Right ventricle myocardium superior (tissue), 1 donor: ENCODE results near the gene LAMTOR3. TPM values are rescaled to one million over a fixed set of nuclear protein-coding genes. Genes with fewer than 3 reads are reported as not detected.

Source experiments
- ATAC-seq: fragments of 200-7000 bp; cut with Tn5 transposase; one replicate; pipeline ENCODE4 v1.9.1; 2020; ENCODE audit warnings: mild to moderate bottlenecking; ENCODE audit not compliant: poor library complexity
- DNase-seq: peaks from one replicate; pipeline ENCODE4 v3.0.0-alpha.2; 2020
- intact Hi-C: fragments of 100-400 bp; cut with DNase I; formaldehyde crosslinking; loops from one replicate; pipeline ENCODE4 v1.11.2; 2022
- total RNA-seq: library from RNA; stranded (reverse); fragmentation: NEBNext Ultra II Directional; extraction: Animal tissue kit (Norgen Biotek cat#: 25700); gene quantifications from one replicate; pipeline ENCODE4 v1.2.1, GENCODE V29; 2021
- donor health status: DM: no; HTN: yes; CAD: no; lungs with severe emphysema.

Gene LAMTOR3
- total RNA-seq, 1 donor from 2014 or later = 31.4 TPM

DNA sequence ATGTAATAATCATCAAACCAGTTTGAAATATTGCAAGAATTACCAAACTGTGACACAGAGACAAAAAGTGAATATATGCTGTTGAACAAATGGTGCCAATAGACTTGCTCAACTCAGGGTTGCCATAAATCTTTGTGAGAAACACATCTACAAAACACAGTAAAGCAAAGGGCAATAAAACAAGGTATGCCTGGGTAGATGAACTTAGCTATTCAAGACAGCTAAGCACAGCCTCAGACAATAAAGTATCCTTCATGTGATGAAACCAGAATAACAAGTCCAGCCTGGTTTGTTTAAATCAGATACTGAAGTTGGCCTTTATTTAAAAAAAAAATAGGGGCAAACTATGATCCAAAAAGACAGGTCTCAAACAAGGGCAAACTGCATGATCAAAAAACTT, 19.2 kb downstream of the LAMTOR3 start:
- ATAC-seq (no peak), DNase-seq (no peak)
- intact Hi-C loops = no loop called here

DNA sequence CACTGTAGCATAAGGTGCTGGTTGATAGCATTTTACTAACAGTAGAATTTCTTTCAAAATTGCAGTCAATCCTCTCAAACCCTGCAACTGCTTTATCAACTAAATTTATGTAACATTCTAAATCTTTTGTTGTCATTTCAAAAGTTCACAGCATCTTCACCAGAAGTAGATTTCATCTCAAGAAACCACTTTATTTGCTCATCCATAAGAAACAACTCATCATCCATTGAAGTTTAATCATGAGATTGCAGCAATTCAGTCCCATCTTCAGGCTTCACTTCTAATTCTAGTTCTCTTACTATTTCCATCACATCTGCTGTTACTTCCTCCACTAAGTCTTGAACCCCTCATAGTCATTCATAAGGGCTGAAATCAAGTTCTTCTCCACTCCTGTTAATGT, 21.7 kb downstream of the LAMTOR3 start:
- ATAC-seq (no peak), DNase-seq (no peak)
- intact Hi-C loops = no loop called here

DNA sequence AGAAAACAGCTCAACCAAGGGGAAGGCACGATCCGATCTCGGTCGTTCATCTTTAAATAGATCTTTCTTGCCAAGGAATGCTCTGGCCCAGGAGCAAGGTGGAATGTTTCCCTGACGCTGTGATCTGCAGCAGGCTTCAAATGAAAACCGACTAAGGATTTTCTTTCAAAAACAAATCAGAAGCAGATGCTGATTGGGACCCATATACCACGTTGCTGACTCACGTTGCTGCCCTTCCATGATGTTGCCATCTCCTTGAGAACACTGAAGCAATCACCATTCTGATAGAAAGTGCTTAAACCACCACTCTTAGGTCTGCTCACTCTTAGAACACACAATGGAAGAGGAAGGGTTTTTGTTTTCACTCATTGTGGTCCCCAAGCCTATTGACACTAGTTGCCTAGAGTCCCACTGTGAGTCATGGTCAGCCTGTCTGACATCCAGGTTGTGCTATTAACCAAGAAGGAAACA, 26.1 kb downstream of the LAMTOR3 start:
- intact Hi-C loops = no loop called here
- peak; percentile 57 for ATAC-seq
- no peak for DNase-seq

DNA sequence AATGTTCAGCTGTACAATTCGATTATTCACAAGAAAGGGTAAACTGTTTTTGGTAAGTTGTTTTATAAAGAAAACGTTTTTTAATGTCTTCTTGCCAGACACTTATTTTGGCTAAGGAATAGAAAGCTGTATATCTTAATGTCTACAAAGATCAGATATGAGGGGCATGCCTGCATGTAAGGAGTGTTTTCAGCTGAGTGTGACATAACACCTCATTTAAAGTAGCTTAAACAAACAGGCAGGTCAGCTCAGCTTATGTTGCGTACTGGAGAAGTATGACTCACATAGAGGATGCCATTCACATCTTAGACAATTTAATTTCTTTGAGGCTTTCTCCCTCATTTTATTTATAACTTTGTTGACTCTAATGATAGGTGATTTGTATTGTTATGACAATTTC, 30.4 kb downstream of the LAMTOR3 start:
- intact Hi-C loops = no loop called here
- DNase-seq = no peak
- ATAC-seq = no peak

DNA sequence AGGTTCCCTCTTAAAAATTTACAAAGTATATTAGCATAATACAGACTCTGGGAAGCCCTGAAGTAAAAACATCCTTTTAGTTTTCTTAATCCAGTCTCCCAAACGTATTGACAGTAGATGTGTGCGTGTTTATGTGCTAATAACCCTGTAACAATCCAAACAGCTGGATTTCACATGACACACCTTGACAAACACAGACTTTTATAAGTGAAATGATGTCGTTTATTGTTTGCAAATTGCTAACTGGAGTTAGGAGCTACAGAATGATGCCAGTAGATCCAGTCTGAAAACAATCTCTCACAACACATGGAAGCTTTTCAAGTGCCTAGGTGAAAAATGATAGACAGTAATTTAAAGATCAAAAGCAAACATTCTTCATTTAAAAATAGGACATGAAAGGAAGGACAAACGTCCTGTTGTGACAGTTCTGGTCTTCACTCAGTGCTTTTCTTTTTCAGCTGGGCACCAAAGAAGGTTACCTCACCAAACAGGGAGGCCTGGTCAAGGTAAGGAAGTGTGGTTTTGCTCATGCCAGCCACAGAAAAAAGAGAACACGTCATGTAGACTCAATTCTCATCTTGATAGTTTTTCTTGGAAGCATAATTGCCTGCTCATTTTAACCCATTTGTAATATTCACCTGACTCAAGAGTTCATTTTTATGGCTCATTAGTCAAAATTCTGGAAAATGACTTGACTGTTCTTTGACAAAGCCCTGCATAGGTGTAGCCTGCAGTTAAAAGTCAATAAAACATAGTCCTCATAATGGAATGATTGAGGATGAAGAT, 32.9 kb downstream of the LAMTOR3 start:
- intact Hi-C loops = no loop called here
- DNase-seq = no peak
- no peak for ATAC-seq

DNA sequence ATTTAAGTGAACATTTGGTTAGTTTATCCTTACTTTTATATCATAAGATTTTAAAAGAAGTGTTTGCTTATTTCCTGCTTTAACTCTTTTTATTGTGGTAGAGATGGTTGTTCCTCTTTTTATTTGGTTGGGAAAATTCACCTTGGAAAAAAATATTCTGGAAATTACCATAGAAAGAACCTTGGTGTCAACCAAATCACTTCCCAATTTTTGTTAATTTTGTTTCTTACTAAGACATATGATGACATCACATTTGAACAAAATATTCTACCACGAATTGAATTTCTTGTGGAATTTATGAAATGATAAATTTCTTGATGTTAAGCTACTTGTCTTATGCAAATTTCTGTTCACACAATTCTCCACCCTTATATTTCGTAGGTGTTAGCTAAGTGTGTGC, 33.7 kb downstream of the LAMTOR3 start:
- DNase-seq (no peak), ATAC-seq (no peak)
- intact Hi-C loops = no loop called here

DNA sequence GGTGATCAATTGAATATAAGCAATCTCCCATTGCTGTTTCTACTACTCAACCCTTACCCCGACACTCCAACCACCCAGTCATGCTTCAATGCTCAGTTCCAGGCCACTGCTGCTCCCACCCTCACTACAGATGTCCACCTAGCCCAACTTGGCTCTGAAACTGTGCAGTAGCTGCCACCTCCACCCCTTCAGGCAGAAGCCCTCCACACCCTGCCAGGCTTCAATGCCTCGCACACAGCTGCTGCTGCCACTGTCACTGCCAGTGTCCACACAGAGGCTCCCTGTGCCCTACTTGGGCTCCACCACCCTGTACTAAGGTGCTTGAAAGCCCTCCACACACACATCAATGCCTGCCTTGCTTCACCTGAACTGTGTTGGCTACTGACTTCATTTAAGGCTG, 34.6 kb downstream of the LAMTOR3 start:
- intact Hi-C loops = no loop called here
- ATAC-seq (no peak), DNase-seq (no peak)

DNA sequence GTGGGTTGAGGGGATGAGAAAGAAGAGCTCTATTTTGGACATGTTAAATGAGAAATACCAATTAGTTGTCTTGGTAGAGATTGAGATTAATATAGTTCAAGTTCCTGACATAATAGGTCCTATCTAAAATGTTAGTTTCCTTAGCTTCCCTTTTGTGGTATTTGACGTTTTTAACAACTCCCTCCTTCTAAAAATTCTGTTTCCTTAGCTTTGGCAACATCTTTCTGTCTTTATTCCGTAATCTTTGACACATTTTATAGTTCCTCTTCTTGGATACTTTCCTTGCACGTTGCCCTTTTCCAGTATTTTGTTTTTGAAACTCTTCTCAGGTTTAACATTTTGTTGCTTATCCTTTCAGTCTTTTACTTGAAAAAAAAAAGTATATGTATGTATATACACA, 36.9 kb downstream of the LAMTOR3 start:
- ATAC-seq (no peak), DNase-seq (no peak)
- intact Hi-C loops = no loop called here

DNA sequence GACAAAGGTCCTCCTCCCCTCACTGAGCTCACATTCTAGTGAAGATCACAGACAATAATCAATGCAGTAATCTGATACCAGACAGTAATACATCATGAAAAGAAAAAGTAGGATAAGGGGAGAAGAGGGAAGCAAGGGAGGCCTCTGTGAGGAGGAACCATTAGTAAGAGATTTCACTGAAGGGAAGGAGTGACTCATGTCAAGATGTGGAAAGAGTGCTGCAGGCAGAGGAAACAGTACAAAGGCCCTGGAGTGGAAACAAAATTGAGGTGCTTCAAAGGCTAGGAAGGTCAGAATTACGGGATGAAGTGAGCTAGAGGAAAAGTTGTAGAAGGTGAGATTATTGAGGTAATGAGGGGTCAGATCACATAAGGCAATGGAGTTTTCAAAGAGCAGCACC, 38.1 kb downstream of the LAMTOR3 start:
- ATAC-seq (peak; percentile 79), DNase-seq (no peak)
- intact Hi-C loops = no loop called here

DNA sequence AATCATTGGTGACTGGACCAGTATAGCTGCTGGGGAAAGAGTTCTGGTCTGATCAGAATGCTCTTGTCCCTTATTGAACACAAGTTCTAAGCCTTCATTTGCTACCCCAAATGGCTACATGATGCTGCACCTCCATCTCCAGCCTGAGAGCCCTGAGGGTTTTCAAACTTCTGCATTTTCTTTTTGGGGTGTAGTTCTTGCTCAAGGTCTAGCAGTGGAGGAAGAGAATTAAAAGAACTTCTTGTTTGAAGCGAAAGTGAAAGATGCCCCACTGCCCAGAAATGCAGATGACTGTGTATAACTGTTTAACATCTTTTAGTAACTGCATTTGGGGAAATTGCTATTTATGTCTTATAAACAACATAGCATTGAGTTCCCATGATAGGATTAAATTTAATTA, 38.5 kb downstream of the LAMTOR3 start:
- intact Hi-C loops = no loop called here
- ATAC-seq (peak; percentile 69), DNase-seq (no peak)

DNA sequence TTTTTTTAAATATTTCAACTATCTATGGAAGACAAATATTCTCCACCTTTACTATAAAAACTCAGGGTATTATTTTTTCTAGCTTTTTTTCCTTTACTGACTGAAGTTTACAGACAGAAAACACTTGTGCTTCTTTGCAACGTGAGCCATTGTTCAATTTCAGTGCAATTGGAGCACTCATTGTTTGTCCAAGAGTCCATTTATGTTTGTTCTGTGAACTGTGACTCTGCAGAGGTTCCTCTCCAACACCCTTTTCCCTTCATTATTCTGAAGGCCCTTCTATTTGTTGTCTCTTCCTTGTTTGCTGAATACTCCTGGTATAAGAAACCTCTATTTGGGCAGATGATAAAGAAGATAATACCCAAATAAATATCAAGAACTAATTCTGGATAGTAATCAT, 40.2 kb downstream of the LAMTOR3 start:
- DNase-seq = no peak
- ATAC-seq = no peak
- intact Hi-C loops = no loop called here

DNA sequence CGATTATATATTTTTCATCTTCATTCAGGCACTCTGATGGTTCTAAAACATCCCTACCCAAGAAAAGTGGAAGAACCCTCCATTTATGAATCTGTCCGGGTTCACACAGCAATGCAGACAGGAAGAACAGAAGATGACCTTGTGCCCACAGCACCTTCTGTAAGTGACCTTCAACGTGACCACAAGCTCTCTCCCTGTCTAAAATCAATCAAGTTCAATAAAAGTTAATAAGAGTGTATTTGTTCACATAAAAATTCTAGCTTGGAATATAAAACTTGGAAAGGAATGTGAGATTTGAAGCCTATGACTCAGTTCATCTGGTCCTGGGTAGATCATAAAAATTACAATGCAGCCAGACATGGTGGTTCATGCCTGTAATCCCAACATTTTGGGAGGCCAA, 41.0 kb downstream of the LAMTOR3 start:
- ATAC-seq = no peak
- intact Hi-C loops = no loop called here
- DNase-seq = no peak

DNA sequence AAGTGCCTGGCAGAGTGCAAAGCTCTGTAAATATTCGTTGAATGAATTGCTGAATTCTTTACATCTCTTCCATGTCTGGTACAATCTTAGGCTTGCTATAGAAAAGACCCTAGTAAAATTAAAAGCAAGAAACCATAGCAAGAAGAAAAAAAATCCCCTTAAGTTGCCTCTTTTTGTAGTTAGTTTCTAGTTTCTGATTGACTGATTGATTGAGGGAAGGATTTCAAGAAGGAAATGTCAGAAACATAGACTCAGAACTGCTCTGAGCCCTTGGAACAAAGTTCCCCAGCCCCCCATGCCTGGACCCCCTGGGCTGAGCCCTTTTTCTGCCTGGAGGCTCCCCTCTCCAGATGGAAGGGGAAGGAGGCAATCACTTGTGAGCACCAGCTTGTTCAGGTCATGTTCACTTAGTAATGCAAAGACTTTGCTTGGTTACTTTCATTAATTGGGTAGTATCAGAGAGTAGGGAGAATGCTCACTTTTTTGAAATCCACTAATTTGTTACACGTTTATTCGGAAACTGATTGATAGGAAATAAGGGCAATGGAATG, 42.0 kb downstream of the LAMTOR3 start:
- DNase-seq = no peak
- intact Hi-C loops = no loop called here
- ATAC-seq = no peak

DNA sequence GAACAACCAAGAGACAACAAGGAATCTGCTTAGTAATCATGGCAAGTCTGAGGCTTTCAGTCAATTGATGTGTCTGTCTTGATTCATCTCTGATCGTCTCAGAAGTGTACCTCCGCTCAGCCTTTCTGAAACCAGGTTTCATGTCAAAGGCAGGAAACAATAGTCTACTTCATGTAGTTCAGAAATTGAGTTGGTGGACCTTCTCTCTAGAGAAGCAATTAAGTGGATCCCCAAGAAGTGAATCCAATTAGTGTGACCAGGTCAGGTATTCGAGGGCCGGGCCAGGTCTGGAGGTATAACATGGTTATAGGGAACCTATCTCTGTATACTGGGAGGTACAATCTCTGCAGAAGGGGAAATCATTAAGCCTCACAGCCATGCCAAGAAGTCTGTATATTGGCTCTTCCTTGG, 45.6 kb downstream of the LAMTOR3 start:
- ATAC-seq (no peak), DNase-seq (no peak)
- intact Hi-C loops = no loop called here

DNA sequence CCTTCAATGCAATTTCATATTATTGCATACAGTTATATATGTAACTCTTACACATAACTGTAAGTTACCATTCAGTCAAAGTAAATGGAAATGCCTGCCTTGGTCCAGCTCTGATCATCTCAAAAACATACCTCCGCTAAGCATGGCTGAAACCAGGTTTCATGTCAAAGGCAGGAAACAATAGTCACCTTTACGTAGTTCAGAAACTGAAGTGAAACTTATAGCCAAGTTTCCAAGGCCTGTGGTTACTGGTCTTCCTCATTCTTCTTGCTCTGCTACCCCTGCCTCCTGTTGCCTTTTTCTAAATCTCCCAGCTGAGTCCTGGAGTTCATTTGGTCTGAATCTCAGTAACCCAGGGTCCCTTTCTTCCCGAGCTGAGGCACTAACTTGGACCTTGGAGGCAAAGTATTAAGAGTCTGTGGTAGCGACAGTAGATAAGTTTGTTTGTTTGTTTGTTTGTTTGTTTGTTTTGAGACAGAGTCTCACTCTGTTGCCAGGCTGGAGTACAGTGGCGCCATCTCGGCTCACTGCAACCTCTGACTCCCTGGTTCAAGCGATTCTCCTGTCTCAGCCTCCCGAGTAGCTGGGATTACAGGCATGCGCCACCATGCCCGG, 46.8 kb downstream of the LAMTOR3 start:
- DNase-seq (no peak), ATAC-seq (no peak)
- intact Hi-C loops = no loop called here

DNA sequence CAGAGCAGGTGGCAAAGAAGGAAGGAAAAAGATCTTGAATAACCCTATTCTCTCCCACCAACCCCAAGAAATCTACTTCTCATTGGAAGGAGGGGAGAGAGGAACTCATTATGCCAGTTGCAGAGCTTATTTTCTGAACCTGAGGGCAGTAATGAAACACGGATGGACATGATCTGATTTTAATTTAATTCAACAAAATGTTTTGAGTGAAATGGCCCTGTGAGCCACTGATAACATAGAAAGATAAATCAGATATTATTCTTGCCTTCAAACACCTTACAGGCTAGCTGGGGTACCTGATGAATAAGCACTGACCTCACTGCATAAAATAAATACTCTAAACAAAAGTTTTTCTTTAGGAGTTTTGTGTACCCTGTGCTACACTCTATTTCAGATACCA, 47.3 kb downstream of the LAMTOR3 start:
- intact Hi-C loops = no loop called here
- no peak for ATAC-seq
- no peak for DNase-seq

DNA sequence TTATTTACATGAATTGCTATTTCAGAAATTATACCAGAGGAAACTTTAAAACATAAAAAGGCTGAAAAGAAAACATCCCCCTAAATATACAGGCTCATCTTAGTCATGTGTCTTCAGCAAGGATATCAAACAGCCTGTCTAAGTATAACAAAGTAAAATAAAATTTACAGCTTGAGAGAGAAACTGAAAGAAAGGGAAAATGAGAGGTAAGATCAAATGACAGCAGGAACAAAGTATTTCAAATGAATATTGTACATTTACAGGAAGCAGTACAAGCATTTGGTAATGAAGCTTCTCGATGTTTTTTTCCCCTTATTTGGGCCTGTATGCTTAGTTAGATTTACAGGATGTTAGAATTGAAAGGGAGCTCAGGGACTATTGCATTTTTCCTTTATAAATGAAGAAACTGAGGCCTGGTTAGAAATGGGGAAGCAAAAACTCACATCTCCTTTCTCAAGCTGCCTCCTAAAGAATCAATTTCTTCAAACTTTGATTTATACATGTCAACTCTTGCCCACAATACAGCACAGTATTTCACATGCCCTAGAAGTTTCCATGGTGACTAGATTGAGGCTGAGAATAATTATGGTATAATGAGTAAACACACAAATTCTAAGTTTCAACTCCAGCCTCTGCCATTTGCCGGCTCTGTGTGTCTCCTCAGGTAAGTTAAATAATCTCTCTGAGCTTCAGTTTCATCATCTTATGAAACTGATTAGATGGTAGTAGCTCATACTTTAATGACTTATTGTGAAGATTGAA, 48.3 kb downstream of the LAMTOR3 start:
- ATAC-seq (no peak), DNase-seq (no peak)
- intact Hi-C loops = no loop called here

DNA sequence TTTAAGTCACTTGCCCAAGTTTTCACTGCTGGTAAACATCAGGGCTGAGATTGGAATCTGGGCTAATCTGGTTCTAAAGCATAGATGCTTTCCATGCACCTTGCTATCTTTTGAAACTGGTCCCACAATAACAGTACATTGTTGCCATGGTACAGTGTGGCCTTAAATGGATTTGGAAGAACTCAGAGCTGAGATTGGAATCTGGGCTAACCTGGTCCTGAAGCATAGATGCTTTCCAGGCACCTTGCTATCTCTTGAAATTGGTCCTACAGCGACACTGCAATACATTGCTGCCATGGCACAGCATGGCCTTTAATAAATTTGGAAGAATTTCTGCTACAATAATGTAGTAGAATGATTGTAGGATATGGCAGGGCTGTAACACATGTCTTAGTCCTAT, 49.0 kb downstream of the LAMTOR3 start:
- DNase-seq = no peak
- no peak for ATAC-seq
- intact Hi-C loops = no loop called here

DNA sequence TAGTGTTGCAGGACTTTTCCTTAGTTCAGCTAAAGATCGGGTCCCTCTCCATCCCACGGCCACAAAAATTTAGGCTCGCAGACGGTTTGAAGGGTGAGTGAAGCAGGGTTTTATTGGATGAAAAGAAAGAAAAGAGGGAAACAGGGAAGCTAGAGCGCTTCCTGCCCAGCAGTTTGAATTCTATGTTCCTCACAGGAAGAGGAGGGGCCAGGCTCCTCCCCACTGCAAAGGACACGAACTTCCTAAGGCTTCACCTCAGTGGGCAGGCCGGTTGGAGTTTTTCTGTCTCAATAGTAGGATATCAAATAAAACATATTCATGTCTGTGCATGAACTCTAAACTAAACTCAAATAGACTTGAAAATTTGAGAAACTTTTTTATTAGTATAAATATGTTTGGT, 50.2 kb downstream of the LAMTOR3 start:
- DNase-seq (no peak), ATAC-seq (no peak)
- intact Hi-C loops = no loop called here

DNA sequence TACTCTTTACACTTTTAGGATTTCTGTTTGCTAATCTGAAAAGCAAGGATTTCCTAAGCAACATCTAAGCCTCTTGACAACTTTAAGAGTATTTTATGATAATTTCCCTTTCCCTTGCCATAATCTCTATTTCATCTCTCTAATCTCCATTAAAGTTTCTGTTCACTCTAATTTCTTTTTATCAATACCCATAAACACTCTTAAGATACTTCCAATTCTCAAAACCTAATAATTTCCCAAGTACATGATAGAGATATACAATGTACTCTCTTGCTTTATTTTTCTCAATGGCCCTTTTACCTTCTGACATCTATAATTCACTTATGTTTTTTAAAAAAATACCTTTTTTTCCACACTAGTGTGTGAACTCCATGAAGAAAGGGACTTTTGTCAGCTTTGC, 50.8 kb downstream of the LAMTOR3 start:
- no peak for DNase-seq
- ATAC-seq = no peak
- intact Hi-C loops = no loop called here
